GM18526 (cell line): ENCODE results near the gene TUBD1.

Experiments
- POLR2A ChIP-seq: IDR thresholded peaks from 3 replicates; pipeline ENCODE4 v1.6.1; 2011; ENCODE audit not compliant: insufficient read length; ENCODE audit errors: extremely low read depth

TUBD1 gene

DNA sequence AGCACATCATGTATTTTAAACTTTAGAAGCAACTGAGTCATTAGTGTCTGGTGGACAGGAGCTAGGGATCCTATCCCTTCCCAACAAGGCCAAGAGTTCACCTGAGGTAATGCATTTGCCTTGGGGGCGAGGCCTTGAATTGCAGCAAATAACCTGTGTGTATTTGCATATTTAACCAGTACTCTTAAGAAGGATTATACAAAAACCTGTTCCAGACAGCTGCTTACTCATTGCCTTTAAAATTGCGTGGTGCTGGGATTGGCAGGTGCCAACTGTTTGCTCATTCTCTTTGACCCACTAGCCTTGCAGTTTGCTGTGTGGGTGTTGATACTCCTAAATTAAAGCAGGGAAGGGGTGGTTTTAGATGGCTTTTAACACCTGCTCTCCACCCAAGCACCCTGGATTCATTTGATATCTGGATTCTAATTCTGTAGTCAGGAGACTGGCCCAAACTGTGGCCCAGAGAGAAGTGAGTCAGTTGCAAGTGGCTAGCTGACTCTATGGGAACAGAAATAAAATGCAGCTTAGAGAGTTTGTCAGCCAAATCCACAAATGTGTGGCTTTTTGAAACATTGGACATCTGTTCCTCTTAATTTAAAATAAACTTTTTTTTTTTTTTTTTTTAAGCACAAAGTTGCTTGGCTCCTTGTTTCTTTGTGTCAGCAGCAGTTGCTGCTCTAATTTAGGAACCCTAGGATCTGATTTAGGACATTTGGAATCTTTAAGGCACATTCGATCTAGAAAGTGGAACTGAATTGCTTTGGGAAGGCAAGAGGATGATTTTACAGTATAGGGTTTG lies 46.9 kb downstream of the TUBD1 start:
- peak; percentile 29 for TF ChIP-seq POLR2A

DNA sequence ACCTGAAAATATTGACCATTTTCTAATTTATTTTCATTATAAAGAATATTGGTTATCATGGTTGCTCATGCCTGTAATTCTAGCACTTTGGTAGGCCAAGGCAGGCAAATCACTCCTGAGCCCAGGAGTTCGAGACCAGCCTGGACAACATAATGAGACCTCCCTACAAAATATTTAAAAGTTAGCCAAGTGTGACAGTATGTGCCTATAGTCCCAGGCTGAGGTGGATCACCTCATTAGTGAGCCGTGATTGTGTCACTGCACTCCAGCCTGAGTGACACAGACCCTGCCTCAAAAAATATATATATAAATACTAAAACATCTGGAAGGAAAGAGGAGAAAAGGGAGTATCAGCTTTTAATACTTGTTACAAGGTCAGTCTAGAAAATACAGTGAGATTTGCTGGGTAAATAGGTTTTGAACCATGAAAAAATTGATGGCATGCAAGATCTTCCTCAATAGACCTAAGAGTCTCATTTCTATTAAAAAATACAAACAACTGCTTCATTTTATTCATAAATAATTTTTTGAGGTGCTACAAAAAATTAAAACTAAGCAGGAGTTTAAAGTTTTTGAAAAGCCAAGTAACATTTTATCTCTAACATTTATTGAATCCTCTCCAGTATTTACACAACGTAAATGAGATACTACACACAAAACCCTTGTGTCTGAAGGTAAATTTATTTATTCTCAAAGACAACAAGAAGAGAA lies 47.7 kb downstream of the TUBD1 start:
- no peak for TF ChIP-seq POLR2A

DNA sequence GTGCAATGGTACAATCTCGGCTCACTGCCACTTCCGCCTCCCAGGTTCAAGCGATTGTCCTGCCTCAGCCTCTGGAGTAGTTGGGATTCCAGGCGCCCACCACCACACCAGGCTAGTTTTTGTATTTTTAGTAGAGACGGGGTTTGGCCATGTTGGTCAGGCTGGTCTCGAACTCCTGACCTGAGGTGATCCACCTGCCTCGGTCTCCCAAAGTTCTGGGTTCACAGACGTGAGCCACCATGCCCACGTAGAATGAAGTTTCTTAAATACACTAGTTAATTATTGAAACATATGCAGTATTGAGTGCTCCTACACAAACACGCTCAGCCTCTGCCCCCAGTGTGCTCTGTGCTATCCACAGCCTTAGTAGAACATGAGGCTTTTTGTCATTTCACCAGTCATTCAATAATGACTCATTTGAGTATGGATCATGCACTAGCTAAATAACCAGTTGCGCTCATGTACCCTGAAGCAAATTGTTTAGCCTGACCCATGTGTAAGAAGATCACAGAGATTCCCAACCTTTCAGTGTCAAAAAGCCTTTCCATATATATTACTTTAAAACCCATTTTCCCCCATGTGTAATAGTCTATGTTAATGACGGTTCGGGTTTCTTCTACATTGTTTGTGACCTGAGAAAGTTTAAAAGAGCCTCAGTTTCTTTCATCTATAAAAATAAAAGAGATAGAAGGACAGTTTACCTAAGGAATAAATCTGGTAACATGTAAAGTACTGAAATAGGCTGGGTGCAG lies 49.7 kb downstream of the TUBD1 start:
- peak; percentile 58 for TF ChIP-seq POLR2A

DNA sequence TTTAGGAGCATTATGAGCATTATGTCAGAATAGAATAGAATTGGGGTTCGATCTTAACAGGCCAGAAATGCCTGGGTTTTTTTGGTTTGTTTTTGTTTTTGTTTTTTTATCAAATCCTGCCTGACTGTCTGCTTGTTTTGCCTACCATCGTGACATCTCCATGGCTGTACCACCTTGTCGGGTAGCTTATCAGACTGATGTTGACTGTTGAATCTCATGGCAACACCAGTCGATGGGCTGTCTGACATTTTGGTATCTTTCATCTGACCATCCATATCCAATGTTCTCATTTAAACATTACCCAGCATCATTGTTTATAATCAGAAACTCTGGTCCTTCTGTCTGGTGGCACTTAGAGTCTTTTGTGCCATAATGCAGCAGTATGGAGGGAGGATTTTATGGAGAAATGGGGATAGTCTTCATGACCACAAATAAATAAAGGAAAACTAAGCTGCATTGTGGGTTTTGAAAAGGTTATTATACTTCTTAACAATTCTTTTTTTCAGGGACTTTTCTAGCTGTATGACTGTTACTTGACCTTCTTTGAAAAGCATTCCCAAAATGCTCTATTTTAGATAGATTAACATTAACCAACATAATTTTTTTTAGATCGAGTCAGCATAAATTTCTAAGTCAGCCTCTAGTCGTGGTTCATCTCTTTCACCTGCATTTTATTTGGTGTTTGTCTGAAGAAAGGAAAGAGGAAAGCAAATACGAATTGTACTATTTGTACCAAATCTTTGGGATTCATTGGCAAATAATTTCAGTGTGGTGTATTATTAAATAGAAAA lies 51.5 kb downstream of the TUBD1 start:
- TF ChIP-seq POLR2A: peak; percentile 53

DNA sequence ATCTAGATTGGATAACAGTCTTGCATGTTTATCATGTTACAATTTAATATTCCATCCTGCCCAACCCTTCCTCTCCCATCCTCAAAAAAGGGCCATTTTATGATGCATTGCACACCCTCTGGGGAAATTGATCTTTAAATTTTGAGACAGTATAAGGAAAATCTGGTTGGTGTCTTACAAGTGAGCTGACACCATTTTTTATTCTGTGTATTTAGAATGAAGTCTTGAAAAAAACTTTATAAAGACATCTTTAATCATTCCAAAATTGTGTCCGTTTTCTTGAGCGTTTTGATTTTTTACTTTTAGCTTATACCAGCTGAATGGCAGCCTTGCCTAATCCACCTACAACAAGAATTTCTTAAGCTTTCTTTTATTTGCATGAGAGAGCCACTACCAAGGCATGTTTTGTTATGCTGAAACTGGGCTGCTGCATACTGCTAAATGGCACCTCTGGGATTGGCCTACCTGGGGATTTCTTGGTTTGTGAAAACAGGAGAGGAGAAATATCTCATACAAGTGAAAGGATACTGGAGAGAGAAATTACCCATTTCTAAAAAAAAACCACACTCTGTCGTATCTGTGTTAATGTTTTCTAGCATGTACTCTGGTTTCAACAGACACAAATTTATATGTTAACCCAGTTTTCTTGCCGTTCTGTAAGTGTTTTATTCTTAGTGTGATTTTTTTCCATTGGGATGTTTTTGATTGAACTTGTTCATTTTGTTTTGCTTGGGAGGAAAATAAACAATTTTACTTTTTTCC lies 52.2 kb downstream of the TUBD1 start:
- TF ChIP-seq POLR2A: no peak

DNA sequence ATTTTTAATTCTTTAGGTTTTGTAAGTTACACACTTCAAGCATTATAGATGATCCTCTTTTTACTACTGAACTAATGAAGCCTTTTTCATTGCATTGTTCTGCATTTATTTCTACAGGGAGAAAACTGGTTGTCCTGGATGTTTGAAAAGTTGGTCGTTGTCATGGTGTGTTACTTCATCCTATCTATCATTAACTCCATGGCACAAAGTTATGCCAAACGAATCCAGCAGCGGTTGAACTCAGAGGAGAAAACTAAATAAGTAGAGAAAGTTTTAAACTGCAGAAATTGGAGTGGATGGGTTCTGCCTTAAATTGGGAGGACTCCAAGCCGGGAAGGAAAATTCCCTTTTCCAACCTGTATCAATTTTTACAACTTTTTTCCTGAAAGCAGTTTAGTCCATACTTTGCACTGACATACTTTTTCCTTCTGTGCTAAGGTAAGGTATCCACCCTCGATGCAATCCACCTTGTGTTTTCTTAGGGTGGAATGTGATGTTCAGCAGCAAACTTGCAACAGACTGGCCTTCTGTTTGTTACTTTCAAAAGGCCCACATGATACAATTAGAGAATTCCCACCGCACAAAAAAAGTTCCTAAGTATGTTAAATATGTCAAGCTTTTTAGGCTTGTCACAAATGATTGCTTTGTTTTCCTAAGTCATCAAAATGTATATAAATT lies 53.0 kb downstream of the TUBD1 start:
- peak; percentile 35 for TF ChIP-seq POLR2A

DNA sequence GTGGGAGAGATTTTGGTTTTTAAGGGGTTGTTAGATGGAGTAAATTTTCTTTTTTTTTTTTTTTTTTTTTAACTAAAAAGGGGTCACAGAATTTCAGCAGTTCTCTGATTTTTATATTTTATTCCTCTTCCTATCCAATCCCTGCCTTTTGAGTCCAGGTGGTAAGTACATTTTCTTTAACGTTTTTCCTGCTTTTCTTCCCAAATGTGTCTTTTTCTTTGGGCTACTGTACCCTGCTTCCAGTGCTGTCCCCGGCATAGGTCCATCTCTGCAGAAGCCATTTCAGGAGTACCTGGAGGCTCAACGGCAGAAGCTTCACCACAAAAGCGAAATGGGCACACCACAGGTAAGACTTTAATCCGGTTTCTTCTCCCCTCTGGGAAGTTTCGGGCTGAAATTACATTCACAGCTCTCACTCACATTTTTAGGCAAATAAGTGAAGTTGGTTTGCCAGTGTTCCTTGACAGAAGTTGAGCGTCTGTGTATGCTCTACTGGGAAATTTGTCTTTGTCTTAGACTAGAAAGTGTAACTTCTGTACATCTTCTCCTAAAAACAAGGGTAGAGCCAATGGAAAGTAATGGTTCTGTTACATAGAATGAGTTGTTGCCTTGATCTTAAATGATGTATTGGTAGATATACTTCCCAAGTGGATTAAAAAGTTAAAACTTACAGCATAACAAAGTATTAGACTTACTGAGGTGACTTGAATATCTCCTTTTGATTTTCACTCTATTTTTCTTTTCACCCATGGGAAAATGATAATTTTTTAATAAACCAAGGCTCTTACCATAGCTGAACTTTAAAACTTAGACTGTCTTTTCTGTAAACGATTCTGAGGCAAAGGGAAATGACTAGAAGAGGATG lies 54.5 kb downstream of the TUBD1 start:
- TF ChIP-seq POLR2A: no peak

DNA sequence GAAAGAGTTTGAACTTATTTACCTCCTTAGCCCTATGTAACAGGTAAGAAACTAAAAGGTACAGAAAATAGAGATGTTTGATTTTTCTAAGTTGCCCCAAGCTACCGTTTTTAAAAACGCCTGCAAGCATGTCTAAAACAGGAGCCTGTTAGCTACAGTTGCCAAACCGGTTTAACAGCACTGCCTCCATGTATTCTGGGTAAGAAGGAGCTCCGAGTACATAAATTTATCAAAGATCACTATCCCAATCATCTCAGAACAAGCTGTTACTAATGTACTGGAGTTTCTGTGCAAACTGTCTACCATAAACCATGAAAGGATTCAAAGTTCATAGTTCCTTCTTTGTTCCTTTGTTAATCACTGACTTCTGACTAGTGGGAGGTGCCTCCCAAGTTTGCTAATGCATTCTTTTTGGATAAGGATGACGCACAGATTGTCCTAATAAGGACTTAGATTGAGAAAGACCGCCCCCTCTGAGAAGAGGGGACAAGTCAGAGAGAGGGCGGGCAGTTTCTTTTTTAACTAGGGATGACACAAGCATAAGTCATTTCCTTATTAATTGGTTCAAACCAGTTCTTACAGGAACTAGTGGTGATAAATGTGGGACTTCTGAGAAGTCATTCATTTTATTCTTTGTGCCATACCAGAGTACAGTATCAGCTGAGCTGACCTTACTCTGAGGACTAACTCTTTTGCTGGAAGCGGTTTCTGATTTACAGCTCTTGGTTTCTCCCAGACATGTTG lies 55.3 kb downstream of the TUBD1 start:
- TF ChIP-seq POLR2A: peak; percentile 94

DNA sequence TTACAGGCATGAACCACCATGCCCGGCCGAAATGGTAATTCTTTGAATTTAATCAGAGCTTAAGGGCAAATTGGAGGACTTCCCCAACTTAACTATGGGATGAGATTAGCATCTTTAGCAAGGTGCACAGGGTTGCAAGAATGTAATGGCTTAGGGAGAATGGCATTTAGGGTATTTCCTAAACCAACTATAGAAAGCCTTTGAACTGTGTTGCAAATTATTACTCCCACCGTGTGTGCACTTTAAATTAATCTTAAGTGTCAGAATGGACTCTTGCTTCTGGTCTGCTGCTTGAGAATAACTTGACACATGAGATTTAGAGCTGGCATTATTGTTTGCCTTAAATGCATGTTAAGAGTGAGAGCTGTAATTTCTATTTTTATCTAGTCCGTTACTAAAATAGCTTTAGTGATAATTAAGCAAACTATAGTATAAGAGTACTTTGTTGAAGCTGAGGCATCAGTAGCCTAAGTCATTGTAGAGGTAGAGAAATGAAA lies 59.8 kb downstream of the TUBD1 start:
- TF ChIP-seq POLR2A: no peak

DNA sequence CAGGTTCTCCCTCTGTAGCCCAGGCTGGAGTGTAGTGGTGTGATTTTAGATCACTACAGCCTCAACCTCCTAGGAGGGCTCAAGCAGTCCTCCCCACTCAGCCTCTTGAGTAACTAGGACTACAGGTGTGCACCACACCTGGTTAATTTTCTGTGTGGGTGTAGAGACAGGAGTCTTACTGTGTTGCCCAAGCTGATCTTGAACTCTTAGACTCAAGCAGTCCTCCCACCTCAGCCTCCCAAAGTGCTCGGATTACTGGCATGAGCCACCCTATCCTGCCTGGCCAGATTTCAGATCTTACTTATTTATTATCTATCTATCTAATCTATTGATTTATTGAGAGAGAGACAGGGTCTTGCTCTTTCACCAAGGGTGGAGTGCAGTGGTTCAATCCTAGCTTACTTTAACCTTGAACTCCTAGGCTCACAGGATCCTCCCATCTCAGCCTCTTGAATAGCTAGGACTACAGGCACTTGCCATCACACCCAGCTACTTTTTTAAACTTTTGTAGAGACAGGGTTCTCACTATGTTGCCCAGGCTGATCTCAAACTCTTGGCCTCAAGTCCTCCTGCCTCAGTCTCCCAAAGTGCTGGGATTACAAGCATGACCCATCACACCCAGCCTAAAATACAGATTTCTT lies 61.8 kb downstream of the TUBD1 start:
- no peak for TF ChIP-seq POLR2A

DNA sequence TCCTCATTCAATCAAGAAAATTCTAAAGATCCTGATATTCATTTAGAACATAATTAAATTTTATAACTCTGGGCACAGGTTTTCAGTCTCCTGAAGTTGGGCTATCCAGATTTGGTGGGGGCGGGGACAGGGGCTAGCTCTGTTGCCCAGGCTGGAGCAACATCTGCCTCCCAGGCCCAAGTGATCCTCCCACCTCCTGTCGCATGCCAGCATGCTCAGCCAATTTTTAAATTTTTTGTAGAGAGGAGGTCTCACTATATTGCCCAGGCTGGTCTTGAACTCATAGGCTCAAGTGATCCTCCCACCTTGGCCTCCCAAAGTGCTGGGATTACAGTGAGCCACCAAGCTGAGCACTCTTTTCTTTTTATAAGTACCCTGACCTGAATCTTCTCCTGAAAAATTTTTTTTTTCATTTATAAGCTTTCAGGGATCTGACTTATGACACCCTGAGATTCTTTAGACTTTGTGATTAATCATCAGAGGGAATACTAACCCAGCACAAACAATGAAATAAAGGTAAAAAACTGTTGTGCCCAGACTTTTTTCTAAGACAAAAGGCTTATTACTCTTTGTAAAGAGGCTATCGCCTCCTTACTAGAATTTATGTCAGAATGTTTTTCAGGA lies 62.6 kb downstream of the TUBD1 start:
- TF ChIP-seq POLR2A: peak; percentile 6
